ENCODE measurements around the gene ATRN. TPM values are rescaled to one million over a fixed set of nuclear protein-coding genes. Genes with fewer than 3 reads are reported as not detected.

The ATRN gene
- total and polyA plus RNA-seq, 2 of the 8 experiments (the other 6 are each of a cell fraction or from before 2014, with no cell fraction given): 12.0 to 17.4 TPM

- Histone ChIP-seq H3K4me3 (ENCODE audit: extremely low read depth in 1 of 4, insufficient read depth in 2 of 4, low read depth in 3 of 4, low read length in 4 of 4) (no peak overlapping the region), H4K91ac (replicated peaks; ENCODE audit: insufficient read length, low read length) (no peak overlapping the region), H3K9ac (replicated peaks in 1 of 4; ENCODE audit: extremely low read depth in 1 of 4, low read depth in 3 of 4, low read length in 3 of 4) (no peak overlapping the region), H3K56ac (replicated peaks; ENCODE audit: insufficient read length, low read depth, low read length) (no peak overlapping the region), H2BK20ac (ENCODE audit: low read length) (no peak overlapping the region), H4K20me1 (replicated peaks in 1 of 2; ENCODE audit: control insufficient read depth in 1 of 2, insufficient read depth in 2 of 2, low read length in 2 of 2) (no peaks in the 10 kb centered on the region), H2BK12ac (ENCODE audit: low read depth, low read length) (no peak overlapping the region), H3K14ac (ENCODE audit: insufficient read length) (no peak overlapping the region), H3K27ac (ENCODE audit: low read depth, low read length) (no peak overlapping the region), H2AFZ (ENCODE audit: low read length) (no peak overlapping the region), H3K27me3 (replicated peaks in 1 of 4; ENCODE audit: control insufficient read depth in 3 of 4, extremely low read depth in 1 of 4, insufficient read depth in 3 of 4, low read length in 3 of 4) (0 out of 7 replicates have a peak, but pooled peaks cover 0 to 3% (median 0%) of the 10 kb centered on the region in 4 experiments), H3K23ac (ENCODE audit: insufficient read length) (no peak overlapping the region), H3K79me1 (ENCODE audit: low read depth, low read length) (no peaks in the 10 kb centered on the region), H3K9me3 (ENCODE audit: insufficient read depth in 2 of 2, low read depth in 1 of 2, low read length in 1 of 2) (no peaks in the 10 kb centered on the region), H2AK5ac (ENCODE audit: low read depth, low read length) (no peak overlapping the region), H3K23me2 (ENCODE audit: low read depth, low read length) (no peaks in the 10 kb centered on the region), H3K4me1 (replicated peaks in 1 of 4; ENCODE audit: control insufficient read depth in 3 of 4, insufficient read depth in 4 of 4, low read length in 3 of 4) (peaks cover 0 to 2% (median under 1%) of the 10 kb centered on the region in 4 experiments; a peak in 1 of 7 replicates), H4K5ac (ENCODE audit: insufficient read length, low read depth, low read length) (no peak overlapping the region), H4K8ac (ENCODE audit: extremely low read depth, insufficient read depth, low read length) (no peak overlapping the region), H3K18ac (ENCODE audit: extremely low read depth, low read length) (no peak overlapping the region), H3K36me3 (ENCODE audit: control insufficient read depth in 2 of 4, insufficient read depth in 4 of 4, low read length in 3 of 4) (no peaks in the 10 kb centered on the region), H2BK5ac (ENCODE audit: low read depth, low read length) (no peak overlapping the region), H2BK15ac (ENCODE audit: low read length) (no peak overlapping the region), H3K79me2 (ENCODE audit: control insufficient read depth in 1 of 2, insufficient read depth in 2 of 2, low read length in 2 of 2) (no peaks in the 10 kb centered on the region), H3K4ac (replicated peaks; ENCODE audit: insufficient read length, low read depth, low read length) (no peak overlapping the region), H3K4me2 (ENCODE audit: insufficient read depth in 1 of 2, low read depth in 2 of 2, low read length in 2 of 2) (no peak overlapping the region), H2BK120ac (replicated peaks; ENCODE audit: low read depth, low read length) (no peak overlapping the region)
- FAIRE-seq (no peak), DNase-seq (ENCODE audit: low read depth in 1 of 2, low spot score in 2 of 2) (no peak)
- WGBS, 2 experiments (ENCODE audit: extremely low coverage in 1 of 2, insufficient coverage in 1 of 2, insufficient read length in 1 of 2, insufficient replicate concordance in 2 of 2, low coverage in 1 of 2, low lambda C conversion rate in 2 of 2, missing lambda C conversion rate in 1 of 2): 73% methylated on average over 2 of the region's 2 CpGs; no CpG with 5 or more reads in 1 of the 2 experiments
- ChIA-PET POLR2A (ENCODE audit: partially characterized antibody) (no interaction called here), CTCF (ENCODE audit: partially characterized antibody) (interaction anchor here (0.6 to 1.0 kb wide), 2 partner anchors 112 to 243 kb away, joined by 3 read pairs; no protein-coding TSS in a partner anchor)
- TF ChIP-seq HDAC6 (IDR thresholded peaks at IDR 0.05; ENCODE audit: low read depth, low read length) (no peak), POU5F1 (IDR thresholded peaks at IDR 0.05; ENCODE audit: low read depth, low read length) (no peak), KDM4A (IDR thresholded peaks at IDR 0.05; ENCODE audit: low read depth, low read length, severe bottlenecking) (no peak), MAFK (IDR thresholded peaks at IDR 0.05; ENCODE audit: low read depth, low read length) (no peak), EP300 (IDR thresholded peaks at IDR 0.05; ENCODE audit: borderline replicate concordance in 1 of 2, low read depth in 2 of 2, low read length in 2 of 2) (no peak), KDM5A (IDR thresholded peaks at IDR 0.05; ENCODE audit: low read length) (no peak), SRF (IDR thresholded peaks at IDR 0.05; ENCODE audit: low read depth, low read length) (no peak), TCF12 (IDR thresholded peaks at IDR 0.05; ENCODE audit: low read depth, low read length) (no peak), BCL11A (IDR thresholded peaks at IDR 0.05; ENCODE audit: low read depth in 2 of 2, low read length in 2 of 2) (no peak), CREB1 (IDR thresholded peaks at IDR 0.05) (no peak), NANOG (IDR thresholded peaks at IDR 0.05; ENCODE audit: insufficient read depth, low read depth, low read length, poor library complexity, severe bottlenecking) (no peak), CBX8 (IDR thresholded peaks at IDR 0.05; ENCODE audit: borderline replicate concordance, low read depth, low read length) (no peak), SAP30 (IDR thresholded peaks at IDR 0.05; ENCODE audit: insufficient read depth, insufficient replicate concordance, low read length) (no peak), YY1 (IDR thresholded peaks at IDR 0.05; ENCODE audit: low read depth, low read length) (no peak)
Observed at GRCh38 chr20:3452136-3452535, 18.7 kb upstream of the ATRN start.

Data from H1 (cell line).